Endothelial cell of umbilical vein (primary cell): ENCODE measurements around the gene RTBDN. TPM values are rescaled to one million over a fixed set of nuclear protein-coding genes. Genes with fewer than 3 reads are reported as not detected.
A peak's percentile ranks its signal among the peaks of the same experiment; 100 is the strongest.

ENCODE experiments used
- BruUV-seq: library from RNA; stranded (reverse); fragments of 400-500 nt; replicated peaks from 2 replicates; lab custom pipeline; 2021; lab: Mats Ljungman, UMichigan
- CTCF ChIA-PET: fragments of 300-600, 350-600 bp; sonication (Branson Sonifier 250); formaldehyde crosslinking; loops from one replicate; lab custom pipeline; 2021; ENCODE audit warnings: antibody characterized with exemption, inconsistent platforms; lab: Charles Lee
- POLR2A ChIA-PET: fragments of 300-600, 350-600 bp; sonication (Branson Sonifier 250); formaldehyde crosslinking; loops from one replicate; lab custom pipeline; 2021; ENCODE audit warnings: antibody characterized with exemption, inconsistent platforms; lab: Charles Lee
- DNase-seq: peaks from one replicate; pipeline ENCODE4 v3.0.0-alpha.2; 2011; ENCODE audit warnings: low read depth, low spot score
- FAIRE-seq: peaks from 2 replicates; lab custom pipeline; 2011; peaks lifted over from hg19 to GRCh38; lab: Jason Lieb, UNC
- H2AFZ ChIP-seq: 2 replicates; pipeline ENCODE4 v1.6.0; 2012; ENCODE audit warnings: low read depth, low read length, control low read depth, inconsistent platforms
- H3K27ac ChIP-seq: 2 replicates; pipeline ENCODE4 v1.5.1; 2011; ENCODE audit warnings: low read depth, mild to moderate bottlenecking, control low read depth, low read length, moderate library complexity; ENCODE audit not compliant: insufficient read depth
- H3K27me3 ChIP-seq, 2 experiments: 2 replicates each; pipeline versions ENCODE4 v1.6.0 to v1.6.1; 2011; ENCODE audit warnings: low read length in 2 of 2, mixed read lengths in 1 of 2; ENCODE audit not compliant: control insufficient read depth in 2 of 2, insufficient read depth in 2 of 2
- H3K36me3 ChIP-seq, 2 experiments: 2 replicates in 1 of 2; 3 replicates in 1 of 2; pipeline ENCODE4 v1.5.1; 2011; ENCODE audit warnings: low read length in 2 of 2, mild to moderate bottlenecking in 1 of 2, moderate library complexity in 1 of 2; ENCODE audit not compliant: control insufficient read depth in 2 of 2, insufficient read depth in 2 of 2; ENCODE audit errors: extremely low read depth in 1 of 2
- H3K4me1 ChIP-seq: 3 replicates; pipeline ENCODE4 v1.5.1; 2011; ENCODE audit warnings: mild to moderate bottlenecking, low read length; ENCODE audit not compliant: control insufficient read depth, insufficient read depth; ENCODE audit errors: extremely low read depth
- H3K4me2 ChIP-seq: 2 replicates; pipeline ENCODE4 v1.6.1; 2011; ENCODE audit warnings: low read length, control low read depth, mixed read lengths; ENCODE audit not compliant: insufficient read depth
- H3K4me3 ChIP-seq, 3 experiments: fragments of 200-600 bp in 1 of 3; sonication (generic), shearing (Covaris generic) in 1 of 3; replicated peaks in 1 of 3; 2 replicates each; pipeline ENCODE4 v1.5.1; 2011 to 2016; ENCODE audit warnings: control low read depth in 3 of 3, low read length in 3 of 3, mild to moderate bottlenecking in 2 of 3, inconsistent platforms in 1 of 3, low read depth in 1 of 3, moderate library complexity in 1 of 3; ENCODE audit not compliant: insufficient read depth in 1 of 3
- H3K79me2 ChIP-seq: 2 replicates; pipeline ENCODE4 v1.6.0; 2012; ENCODE audit warnings: low read length, inconsistent platforms; ENCODE audit not compliant: control insufficient read depth, insufficient read depth
- H3K9ac ChIP-seq: replicated peaks from 2 replicates; pipeline ENCODE3; 2011; ENCODE audit warnings: low read length, control low read depth; ENCODE audit not compliant: insufficient read depth; ENCODE audit errors: extremely low read depth
- H3K9me1 ChIP-seq: replicated peaks from 3 replicates; pipeline ENCODE4 v1.6.0; 2011; ENCODE audit warnings: mild to moderate bottlenecking, low read length; ENCODE audit not compliant: control insufficient read depth, insufficient read depth; ENCODE audit errors: extremely low read depth
- H3K9me3 ChIP-seq: replicated peaks from 2 replicates; pipeline ENCODE4 v1.5.1; 2012; ENCODE audit warnings: low read length, inconsistent platforms; ENCODE audit not compliant: control insufficient read depth, insufficient read depth
- H4K20me1 ChIP-seq: replicated peaks from 2 replicates; pipeline ENCODE3; 2011; ENCODE audit warnings: mild to moderate bottlenecking, low read length; ENCODE audit not compliant: control insufficient read depth, insufficient read depth; ENCODE audit errors: extremely low read depth
- CTCF ChIP-seq, 2 donors: IDR thresholded peaks; 1 replicate in 1 of 2; 2 replicates in 1 of 2; pipeline ENCODE4 v1.5.1; 2011; ENCODE audit warnings: low read length in 2 of 2, mild to moderate bottlenecking in 2 of 2, moderate library complexity in 2 of 2, control low read depth in 1 of 2, inconsistent platforms in 1 of 2, low read depth in 1 of 2; ENCODE audit not compliant: insufficient read depth in 1 of 2; ENCODE audit errors: extremely low read depth in 1 of 2
- EZH2 ChIP-seq: IDR thresholded peaks from 2 replicates; pipeline ENCODE4 v1.6.1; 2012; ENCODE audit warnings: borderline replicate concordance, low read depth, mild to moderate bottlenecking, moderate library complexity, low read length, inconsistent platforms; ENCODE audit not compliant: severe bottlenecking
- FOS ChIP-seq: IDR thresholded peaks from 2 replicates; pipeline ENCODE4 v1.6.1; 2011; ENCODE audit warnings: mild to moderate bottlenecking, low read length, moderate library complexity, borderline replicate concordance; ENCODE audit not compliant: insufficient read depth
- GATA2 ChIP-seq: IDR thresholded peaks from 2 replicates; pipeline ENCODE4 v1.7.0; 2011; ENCODE audit warnings: low read depth, mild to moderate bottlenecking, moderate library complexity, mixed read lengths, low read length; ENCODE audit not compliant: insufficient read length, insufficient read depth
- JUN ChIP-seq: IDR thresholded peaks from 2 replicates; pipeline ENCODE4 v1.6.1; 2011; ENCODE audit warnings: borderline replicate concordance, low read depth; ENCODE audit not compliant: insufficient read length, insufficient read depth
- MYC ChIP-seq: IDR thresholded peaks from one replicate; pipeline ENCODE4 v1.6.1; 2011; ENCODE audit warnings: mild to moderate bottlenecking, low read depth, low read length
- POLR2A ChIP-seq: IDR thresholded peaks from 2 replicates; pipeline ENCODE4 v1.6.1; 2012; ENCODE audit warnings: low read depth, mild to moderate bottlenecking, control low read depth, low read length
- POLR2AphosphoS5 ChIP-seq: IDR thresholded peaks from 2 replicates; pipeline ENCODE4 v1.6.1; 2012; ENCODE audit warnings: low read depth, mild to moderate bottlenecking, control low read depth, low read length, moderate library complexity; ENCODE audit not compliant: insufficient read depth
- dilution Hi-C: fragments of 300-500 bp; cut with MboI; formaldehyde crosslinking; loops from one replicate; pipeline ENCODE4 v1.15.0; 2019; ENCODE audit warnings: low sequenced_read_pairs; ENCODE audit not compliant: extremely low pct_ligation_motif_present
- intact Hi-C: fragments of 100-400 bp; cut with micrococcal nuclease; formaldehyde crosslinking; loops from one replicate; pipeline ENCODE4 v1.10.0; 2022
- polyA plus RNA-seq, 4 experiments: library from polyadenylated mRNA; depleted of rRNA in 3 of 4; stranded (reverse) in 3 of 4; unstranded in 1 of 4; fragments of >200 nt; gene quantifications; 2 replicates each; pipeline versions ENCODE4 v1.2.1 to v1.2.3, GENCODE V29; 2011 to 2012; ENCODE audit warnings: missing spikeins in 1 of 4
- total RNA-seq: library from RNA; stranded (reverse); gene quantifications from 2 replicates; pipeline ENCODE4 v1.2.3, GENCODE V29; 2021
- TF ChIP-seq, protein P1 (sequence below): IDR thresholded peaks from 2 replicates; pipeline ENCODE4 v1.6.1; 2011; ENCODE audit not compliant: insufficient read depth, insufficient read length

The RTBDN gene
- total and polyA plus RNA-seq, 2 donors (not counting 3 experiments of a cell fraction or from before 2014, with no cell fraction given): not detected

- POLR2A ChIA-PET: no interaction called here
- FAIRE-seq: peak; percentile 91
- no peak within 1 kb of the TSS for H3K27ac ChIP-seq
- H3K79me2 ChIP-seq: no peaks in the 10 kb centered on the region
- DNase-seq: peak; percentile 88
- H3K4me3 ChIP-seq: peak within 1 kb of the TSS; percentile 21 to 48 (median 44)
- intact Hi-C loops (loop anchor here (2.0 kb wide), 1 partner anchor 70 kb away; the partner anchor contains the start of gene GET3), dilution Hi-C loops (no loop called here)
- no peaks in the 10 kb centered on the region for H3K9me1 ChIP-seq
- no peaks in the 10 kb centered on the region for H3K27me3 ChIP-seq
- H3K4me2 ChIP-seq: peak within 1 kb of the TSS; percentile 66
- BruUV-seq: TSS peak; percentile 39
- no peak for TF ChIP-seq CTCF (IDR thresholded peaks at IDR 0.05; ENCODE audit: extremely low read depth in 1 of 2, insufficient read depth in 1 of 2, low read depth in 1 of 2, low read length in 2 of 2)
- TF ChIP-seq POLR2A: peak; percentile 73
- TF ChIP-seq EZH2: no peak
- TF ChIP-seq, protein P1, sequence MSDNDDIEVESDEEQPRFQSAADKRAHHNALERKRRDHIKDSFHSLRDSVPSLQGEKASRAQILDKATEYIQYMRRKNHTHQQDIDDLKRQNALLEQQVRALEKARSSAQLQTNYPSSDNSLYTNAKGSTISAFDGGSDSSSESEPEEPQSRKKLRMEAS: peak; percentile 38
- no peak for TF ChIP-seq JUN
- TF ChIP-seq FOS: no peak
- peak; percentile 77 for TF ChIP-seq POLR2AphosphoS5
- no peak for TF ChIP-seq GATA2
- TF ChIP-seq MYC: no peak
- peaks cover 15% of the 10 kb centered on the region for H3K4me1 ChIP-seq
- CTCF ChIA-PET: interaction anchor here (0.8 to 1.7 kb wide), 5 partner anchors 24 to 49 kb away, joined by 3 to 11 read pairs (median 5); no protein-coding TSS in a partner anchor
- peak within 1 kb of the TSS; percentile 96 for H2AFZ ChIP-seq
- H3K9me3 ChIP-seq: no peaks in the 10 kb centered on the region
- H3K9ac ChIP-seq: peak within 1 kb of the TSS; percentile 20
- H3K36me3 ChIP-seq: no peaks in the 10 kb centered on the region
- H4K20me1 ChIP-seq: no peaks in the 10 kb centered on the region
Observed at GRCh38 chr19:12806242-12807081, 27.9 kb downstream of the RTBDN start, which contains the start of gene RNASEH2A. Gene RNASEH2A, plus strand, starts transcription at chr19:12806584. Its CDS starts 90 bp downstream, at chr19:12806674.
